Activated T-cell treated with anti-CD3 and anti-CD28 coated beads, Interleukin-2, amount 50 U/mL, for 72 hours (primary cell): ENCODE measurements around the gene LAG3. TPM values are rescaled to one million over a fixed set of nuclear protein-coding genes. Genes with fewer than 3 reads are reported as not detected.

Experiments
- ATAC-seq, 2 donors: fragments of 150-1000 bp; cut with Tn5 transposase; replicated peaks in 1 of 2; 2 replicates each; pipeline ENCODE4 v1.10.0; 2021; ENCODE audit warnings: moderate library complexity in 2 of 2, mild to moderate bottlenecking in 1 of 2
- DNase-seq, 2 donors: peaks; one replicate each; pipeline ENCODE4 v3.0.0; 2021 to 2022; ENCODE audit warnings: mixed read lengths in 1 of 2
- H3K27ac Mint-ChIP-seq: one replicate; pipeline ENCODE4 v1.8.0; 2022; ENCODE audit warnings: mild to moderate bottlenecking, moderate library complexity, mixed read lengths
- H3K27me3 Mint-ChIP-seq: one replicate; pipeline ENCODE4 v1.8.0; 2022; ENCODE audit warnings: low read depth, mixed read lengths
- H3K36me3 Mint-ChIP-seq, 2 donors: one replicate each; pipeline ENCODE4 v1.8.0; 2022; ENCODE audit warnings: mixed read lengths in 2 of 2, mild to moderate bottlenecking in 1 of 2; ENCODE audit not compliant: insufficient read depth in 2 of 2
- H3K4me1 Mint-ChIP-seq: one replicate; pipeline ENCODE4 v1.8.0; 2022; ENCODE audit warnings: low read depth, mixed read lengths
- H3K4me3 Mint-ChIP-seq, 2 donors: one replicate each; pipeline ENCODE4 v1.8.0; 2022; ENCODE audit warnings: mild to moderate bottlenecking in 2 of 2, mixed read lengths in 2 of 2, moderate library complexity in 2 of 2
- H3K9me3 Mint-ChIP-seq, 2 donors: one replicate each; pipeline ENCODE4 v1.8.0; 2022; ENCODE audit warnings: mixed read lengths in 2 of 2
- total RNA-seq, 2 donors: library from RNA; stranded (reverse); gene quantifications; one replicate each; pipeline ENCODE4 v1.2.3, GENCODE V29; 2022

LAG3 gene
- total RNA-seq, 2 donors from 2014 or later: 117 to 188 TPM

DNA sequence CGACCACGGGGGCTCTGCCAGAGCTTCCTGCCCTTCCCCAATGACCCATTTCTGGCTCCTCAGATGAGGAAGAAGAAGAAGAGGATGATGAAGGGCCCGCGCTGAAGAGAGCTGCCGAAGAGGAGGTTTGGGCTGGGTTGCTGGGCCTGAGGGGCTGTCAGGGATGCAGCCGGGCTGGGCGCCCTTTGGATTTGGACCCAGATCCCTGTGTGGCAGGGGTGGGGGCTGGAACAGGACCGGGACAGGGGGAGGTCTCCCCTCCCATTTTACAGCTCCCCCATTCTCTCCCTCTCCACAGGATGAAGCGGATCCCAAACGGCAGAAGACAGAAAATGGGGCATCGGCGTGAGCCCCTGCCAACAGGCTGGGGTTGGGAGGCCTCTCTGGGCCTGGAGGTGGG lies 2.2 kb upstream of the LAG3 start:
- H3K27ac Mint-ChIP-seq: no peak overlapping the region
- peaks cover 29% of the 10 kb centered on the region for H3K27me3 Mint-ChIP-seq
- no peak for DNase-seq
- peaks cover 84% of the 10 kb centered on the region for H3K4me1 Mint-ChIP-seq
- peaks cover 19% of the 10 kb centered on the region in 2 donors for H3K36me3 Mint-ChIP-seq
- H3K9me3 Mint-ChIP-seq: no peaks in the 10 kb centered on the region
- no peak for ATAC-seq
- peak overlapping the region in 1 of 2 donors; percentile 24 for H3K4me3 Mint-ChIP-seq

DNA sequence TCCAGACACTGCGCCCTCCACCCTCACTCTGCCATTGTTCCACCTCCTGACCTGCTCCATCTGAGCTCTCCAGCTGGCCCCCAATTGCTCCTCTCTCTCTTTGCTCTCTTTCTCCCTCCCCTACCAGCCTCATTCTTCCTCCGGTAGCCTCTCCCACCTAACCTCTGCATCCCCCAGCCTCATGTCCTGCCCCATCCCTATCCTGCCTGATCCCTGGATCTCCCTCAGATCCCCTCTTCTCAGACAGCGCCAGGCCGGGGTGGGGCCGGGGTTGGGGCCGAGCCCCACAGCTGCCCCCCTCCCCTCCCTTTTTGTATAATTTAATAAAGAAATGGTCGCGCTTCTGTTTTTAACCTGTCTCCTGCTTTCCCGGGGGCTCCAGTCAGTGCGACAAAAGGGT lies 1.7 kb upstream of the LAG3 start:
- H3K4me3 Mint-ChIP-seq: peak overlapping the region; percentile 26 to 38
- peaks cover 24% of the 10 kb centered on the region for H3K27me3 Mint-ChIP-seq
- no peak for ATAC-seq
- peaks cover 84% of the 10 kb centered on the region for H3K4me1 Mint-ChIP-seq
- H3K27ac Mint-ChIP-seq: no peak overlapping the region
- H3K9me3 Mint-ChIP-seq: no peaks in the 10 kb centered on the region
- H3K36me3 Mint-ChIP-seq: peaks cover 20 to 21% of the 10 kb centered on the region in 2 donors
- no peak for DNase-seq

DNA sequence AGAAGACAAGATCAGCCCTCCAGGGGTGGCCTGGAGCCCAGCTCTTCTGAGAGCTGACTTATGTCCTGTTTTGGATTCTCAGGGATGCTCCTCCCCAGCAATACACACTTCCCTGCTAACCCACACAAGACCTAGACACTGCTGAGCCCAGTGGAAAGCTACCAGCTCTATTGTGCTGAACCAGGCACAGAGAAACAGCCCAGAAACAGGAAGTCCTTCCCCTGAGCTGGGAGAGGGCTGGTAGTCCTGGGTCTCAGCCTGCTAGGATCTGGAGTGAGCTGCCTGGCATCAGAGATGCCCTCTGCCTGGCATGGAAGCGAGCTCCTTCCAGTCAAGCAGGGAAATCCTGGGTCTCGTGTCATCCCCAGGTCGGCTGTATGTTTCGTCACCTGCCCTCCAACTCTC lies 1.2 kb upstream of the LAG3 start:
- DNase-seq (no peak), ATAC-seq (no peak)
- peaks cover 22% of the 10 kb centered on the region for H3K27me3 Mint-ChIP-seq
- no peaks in the 10 kb centered on the region for H3K9me3 Mint-ChIP-seq
- H3K4me3 Mint-ChIP-seq: peak overlapping the region; percentile 26 to 78
- peaks cover 85% of the 10 kb centered on the region for H3K4me1 Mint-ChIP-seq
- H3K27ac Mint-ChIP-seq: no peak overlapping the region
- peaks cover 20 to 22% of the 10 kb centered on the region in 2 donors for H3K36me3 Mint-ChIP-seq

DNA sequence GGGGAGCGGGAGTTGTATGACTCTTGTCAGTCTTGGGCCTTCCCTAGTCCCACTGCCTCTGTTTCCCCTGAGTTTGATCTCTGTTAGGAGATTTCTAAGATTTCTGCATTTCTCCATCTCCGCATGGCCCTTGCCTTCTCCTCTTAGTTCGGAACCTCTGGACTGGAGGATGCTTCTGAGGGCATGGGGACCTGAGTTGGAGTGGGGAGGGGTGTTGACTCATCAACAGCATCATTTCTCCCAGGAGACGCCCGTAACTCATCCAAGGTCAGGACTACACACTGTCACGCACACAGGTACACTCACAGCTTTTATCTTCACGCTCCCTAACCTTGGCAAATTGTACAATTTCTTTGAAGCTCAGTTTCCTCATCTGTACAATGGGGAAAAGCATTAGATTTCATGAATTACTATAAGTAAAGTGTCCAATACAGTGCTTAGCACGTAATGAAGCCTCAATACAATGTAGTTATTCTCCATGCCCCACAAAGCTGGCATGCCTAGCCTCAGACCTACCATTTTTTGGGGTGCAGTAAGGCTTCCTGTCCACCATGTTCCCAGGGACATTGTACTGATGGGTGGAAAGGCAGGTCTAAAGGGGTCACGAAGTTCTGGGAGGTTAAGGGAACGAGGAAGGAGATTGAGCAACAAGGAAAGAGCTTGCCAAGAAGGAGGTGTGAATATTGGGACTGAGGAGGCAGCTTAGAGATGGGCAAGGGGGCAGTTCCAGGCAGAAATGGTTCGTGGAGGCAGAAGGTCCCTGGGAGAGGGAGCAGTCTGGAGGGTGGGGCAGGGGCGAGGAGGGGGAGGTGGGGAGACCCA lies 600 bp upstream of the LAG3 start:
- peaks cover 24% of the 10 kb centered on the region in 2 donors for H3K36me3 Mint-ChIP-seq
- ATAC-seq: no peak
- no peak for DNase-seq
- H3K27ac Mint-ChIP-seq: peak overlapping the region; percentile 93
- peaks cover 22% of the 10 kb centered on the region for H3K27me3 Mint-ChIP-seq
- H3K9me3 Mint-ChIP-seq: no peaks in the 10 kb centered on the region
- H3K4me3 Mint-ChIP-seq: peak overlapping the region; percentile 78 to 79
- H3K4me1 Mint-ChIP-seq: peaks cover 91% of the 10 kb centered on the region

DNA sequence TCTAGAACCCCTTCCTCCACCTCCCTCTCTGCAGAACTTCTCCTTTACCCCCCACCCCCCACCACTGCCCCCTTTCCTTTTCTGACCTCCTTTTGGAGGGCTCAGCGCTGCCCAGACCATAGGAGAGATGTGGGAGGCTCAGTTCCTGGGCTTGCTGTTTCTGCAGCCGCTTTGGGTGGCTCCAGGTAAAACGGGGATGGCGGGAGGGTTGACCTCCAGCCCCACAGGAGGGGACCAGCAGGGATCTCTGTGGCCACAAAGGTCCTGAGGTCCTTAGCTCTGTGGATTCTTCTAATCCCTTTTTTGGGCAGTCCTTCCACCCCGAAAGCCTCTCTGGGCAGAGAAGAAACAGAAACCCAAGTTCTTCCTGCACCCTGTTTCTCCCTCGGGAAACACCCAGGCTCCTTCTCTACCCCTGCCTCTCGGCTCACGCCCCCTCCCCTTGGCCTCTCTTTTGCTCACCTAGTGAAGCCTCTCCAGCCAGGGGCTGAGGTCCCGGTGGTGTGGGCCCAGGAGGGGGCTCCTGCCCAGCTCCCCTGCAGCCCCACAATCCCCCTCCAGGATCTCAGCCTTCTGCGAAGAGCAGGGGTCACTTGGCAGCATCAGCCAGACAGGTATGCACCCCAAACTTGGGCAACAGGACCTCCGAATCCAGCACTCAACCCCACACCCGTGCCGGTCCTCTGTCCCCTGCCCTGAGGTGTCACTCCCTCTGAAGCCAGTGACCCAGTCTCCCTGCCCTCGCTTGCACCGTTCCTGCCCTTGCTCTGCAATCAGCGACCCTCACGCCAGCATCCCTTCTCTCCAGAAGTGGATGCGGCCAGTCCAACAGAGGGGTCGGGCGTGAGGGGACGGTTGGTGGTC lies 638 bp downstream of the LAG3 start:
- ATAC-seq (no peak), DNase-seq (no peak)
- Mint-ChIP-seq H3K9me3 (no peaks in the 10 kb centered on the region), H3K36me3 (peaks cover 20 to 23% of the 10 kb centered on the region in 2 donors), H3K4me3 (peak overlapping the region; percentile 78 to 79), H3K27me3 (peaks cover 17% of the 10 kb centered on the region), H3K4me1 (peaks cover 94% of the 10 kb centered on the region), H3K27ac (peak overlapping the region; percentile 93)

DNA sequence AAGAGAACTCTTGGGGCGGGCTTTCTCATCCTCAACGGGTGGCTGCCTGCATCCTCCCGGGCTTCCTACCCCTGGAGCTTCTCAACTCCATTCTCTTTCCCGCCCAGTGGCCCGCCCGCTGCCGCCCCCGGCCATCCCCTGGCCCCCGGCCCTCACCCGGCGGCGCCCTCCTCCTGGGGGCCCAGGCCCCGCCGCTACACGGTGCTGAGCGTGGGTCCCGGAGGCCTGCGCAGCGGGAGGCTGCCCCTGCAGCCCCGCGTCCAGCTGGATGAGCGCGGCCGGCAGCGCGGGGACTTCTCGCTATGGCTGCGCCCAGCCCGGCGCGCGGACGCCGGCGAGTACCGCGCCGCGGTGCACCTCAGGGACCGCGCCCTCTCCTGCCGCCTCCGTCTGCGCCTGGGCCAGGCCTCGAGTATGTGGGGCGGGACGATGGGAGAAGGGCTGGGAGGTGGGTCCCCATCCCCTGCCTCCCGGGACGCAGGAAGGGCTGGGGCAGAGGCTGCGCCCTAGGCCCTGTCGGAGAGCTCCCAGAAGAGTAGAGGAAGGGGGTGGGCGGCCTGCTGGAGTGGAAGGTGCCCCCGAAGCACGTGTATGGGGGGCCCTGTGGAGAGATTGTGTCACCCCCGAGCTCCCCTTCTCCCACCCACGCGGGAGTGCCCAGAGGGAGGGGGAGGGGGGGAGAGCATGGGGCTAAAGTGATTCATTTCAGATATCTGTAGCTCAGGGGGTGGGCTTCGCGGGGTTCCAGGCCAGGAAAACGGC lies 1.5 kb downstream of the LAG3 start:
- H3K4me3 Mint-ChIP-seq: peak overlapping the region; percentile 78 to 82
- peak; percentile 37 to 43 for ATAC-seq
- peaks cover 94% of the 10 kb centered on the region for H3K4me1 Mint-ChIP-seq
- DNase-seq: peak; percentile 57 to 61
- peaks cover 20 to 27% of the 10 kb centered on the region in 2 donors for H3K36me3 Mint-ChIP-seq
- peaks cover 9% of the 10 kb centered on the region for H3K27me3 Mint-ChIP-seq
- no peaks in the 10 kb centered on the region for H3K9me3 Mint-ChIP-seq
- peak overlapping the region; percentile 88 for H3K27ac Mint-ChIP-seq

DNA sequence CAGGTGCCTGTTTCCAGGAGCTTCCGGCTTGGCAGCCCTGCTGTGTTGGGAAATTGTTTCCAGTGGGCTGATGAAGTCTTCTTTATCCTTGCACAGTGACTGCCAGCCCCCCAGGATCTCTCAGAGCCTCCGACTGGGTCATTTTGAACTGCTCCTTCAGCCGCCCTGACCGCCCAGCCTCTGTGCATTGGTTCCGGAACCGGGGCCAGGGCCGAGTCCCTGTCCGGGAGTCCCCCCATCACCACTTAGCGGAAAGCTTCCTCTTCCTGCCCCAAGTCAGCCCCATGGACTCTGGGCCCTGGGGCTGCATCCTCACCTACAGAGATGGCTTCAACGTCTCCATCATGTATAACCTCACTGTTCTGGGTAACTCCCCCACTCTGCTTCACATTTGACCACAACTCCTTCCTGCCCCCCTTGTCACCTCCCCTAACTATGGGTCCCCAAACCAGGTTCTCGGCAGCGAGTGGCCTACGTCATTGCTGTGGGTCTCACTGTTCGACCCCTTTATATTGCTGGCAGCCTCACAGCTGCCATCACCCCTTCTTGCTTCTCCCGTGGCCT lies 2.3 kb downstream of the LAG3 start:
- Mint-ChIP-seq H3K27ac (peak overlapping the region; percentile 87), H3K9me3 (no peaks in the 10 kb centered on the region), H3K4me1 (peaks cover 94% of the 10 kb centered on the region), H3K4me3 (peak overlapping the region; percentile 78 to 82), H3K36me3 (peaks cover 20 to 28% of the 10 kb centered on the region in 2 donors), H3K27me3 (peaks cover under 1% of the 10 kb centered on the region)
- DNase-seq: peak in 1 of 2 donors; percentile 46
- ATAC-seq: peak; percentile 49 to 57

DNA sequence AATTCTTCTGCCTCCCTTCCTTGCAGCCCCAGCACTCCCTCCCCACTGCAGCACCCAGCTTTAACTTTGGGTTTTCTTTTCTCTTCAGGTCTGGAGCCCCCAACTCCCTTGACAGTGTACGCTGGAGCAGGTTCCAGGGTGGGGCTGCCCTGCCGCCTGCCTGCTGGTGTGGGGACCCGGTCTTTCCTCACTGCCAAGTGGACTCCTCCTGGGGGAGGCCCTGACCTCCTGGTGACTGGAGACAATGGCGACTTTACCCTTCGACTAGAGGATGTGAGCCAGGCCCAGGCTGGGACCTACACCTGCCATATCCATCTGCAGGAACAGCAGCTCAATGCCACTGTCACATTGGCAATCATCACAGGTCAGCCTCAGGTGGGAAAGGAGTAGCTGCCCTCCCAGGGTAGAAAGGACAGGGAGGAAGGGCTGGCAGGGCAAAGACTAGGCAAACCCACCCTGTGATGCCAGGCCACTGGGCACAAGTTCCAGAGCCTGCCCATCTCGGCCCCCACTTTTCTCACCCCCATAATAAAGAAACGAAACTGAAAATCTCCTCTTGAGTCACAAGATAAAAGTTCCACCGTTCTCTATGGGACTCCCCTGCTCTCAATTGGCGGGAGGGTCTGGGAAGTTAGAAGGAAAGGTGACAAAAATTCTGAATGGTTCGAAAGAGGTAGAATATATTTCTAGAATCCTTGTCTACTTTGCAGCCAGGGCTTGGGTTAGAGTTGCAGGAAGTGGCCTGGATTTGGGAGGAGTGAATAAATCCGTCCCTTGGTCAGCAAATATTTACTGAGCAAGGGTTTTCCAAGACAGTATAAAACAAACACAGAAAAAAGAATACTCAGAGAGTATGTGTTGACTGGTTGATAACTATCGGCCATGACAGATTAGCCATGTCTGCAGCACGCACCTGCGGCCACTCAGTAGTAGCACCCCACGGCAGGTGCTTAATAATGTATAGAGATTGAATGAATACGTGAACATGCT lies 3.2 kb downstream of the LAG3 start:
- H3K27me3 Mint-ChIP-seq: no peaks in the 10 kb centered on the region
- DNase-seq (no peak), ATAC-seq (no peak)
- H3K4me1 Mint-ChIP-seq: peaks cover 94% of the 10 kb centered on the region
- peak overlapping the region; percentile 87 for H3K27ac Mint-ChIP-seq
- no peaks in the 10 kb centered on the region for H3K9me3 Mint-ChIP-seq
- peak overlapping the region; percentile 78 to 82 for H3K4me3 Mint-ChIP-seq
- H3K36me3 Mint-ChIP-seq: peaks cover 19 to 25% of the 10 kb centered on the region in 2 donors

DNA sequence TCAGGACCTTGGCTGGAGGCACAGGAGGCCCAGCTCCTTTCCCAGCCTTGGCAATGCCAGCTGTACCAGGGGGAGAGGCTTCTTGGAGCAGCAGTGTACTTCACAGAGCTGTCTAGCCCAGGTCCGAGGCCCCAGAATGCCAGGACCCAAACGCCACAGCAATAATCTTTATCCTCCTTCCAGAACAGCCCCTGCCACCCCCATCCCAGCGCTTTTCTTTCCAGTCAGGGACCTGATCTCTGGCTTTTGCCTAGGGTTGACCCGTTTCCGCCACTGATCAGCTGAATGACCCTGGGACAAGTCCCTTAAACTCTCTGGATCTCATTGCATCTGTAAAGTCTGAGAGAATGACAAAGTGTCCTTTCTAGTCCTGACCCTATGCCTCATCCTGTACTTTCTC lies 5.1 kb downstream of the LAG3 start:
- H3K36me3 Mint-ChIP-seq: peaks cover 15 to 22% of the 10 kb centered on the region in 2 donors
- ATAC-seq (no peak), DNase-seq (no peak)
- H3K27me3 Mint-ChIP-seq: no peaks in the 10 kb centered on the region
- H3K4me3 Mint-ChIP-seq: peak overlapping the region; percentile 17 to 74
- no peaks in the 10 kb centered on the region for H3K9me3 Mint-ChIP-seq
- peaks cover 88% of the 10 kb centered on the region for H3K4me1 Mint-ChIP-seq
- H3K27ac Mint-ChIP-seq: peak overlapping the region; percentile 26

DNA sequence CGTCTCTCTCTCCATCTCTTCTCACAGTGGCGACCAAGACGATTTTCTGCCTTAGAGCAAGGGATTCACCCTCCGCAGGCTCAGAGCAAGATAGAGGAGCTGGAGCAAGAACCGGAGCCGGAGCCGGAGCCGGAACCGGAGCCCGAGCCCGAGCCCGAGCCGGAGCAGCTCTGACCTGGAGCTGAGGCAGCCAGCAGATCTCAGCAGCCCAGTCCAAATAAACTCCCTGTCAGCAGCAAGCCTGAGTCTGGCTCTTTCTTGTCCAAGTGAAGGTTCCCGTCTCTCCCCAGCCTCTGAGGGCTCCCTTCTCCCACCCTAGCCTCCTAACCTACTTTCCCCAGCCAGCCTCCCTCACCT lies 5.9 kb downstream of the LAG3 start:
- H3K4me3 Mint-ChIP-seq: peak overlapping the region; percentile 74 to 92
- peaks cover 88% of the 10 kb centered on the region for H3K4me1 Mint-ChIP-seq
- H3K9me3 Mint-ChIP-seq: no peaks in the 10 kb centered on the region
- H3K27ac Mint-ChIP-seq: no peak overlapping the region
- no peaks in the 10 kb centered on the region for H3K27me3 Mint-ChIP-seq
- peaks cover 15 to 22% of the 10 kb centered on the region in 2 donors for H3K36me3 Mint-ChIP-seq
- DNase-seq: no peak
- ATAC-seq: no peak

DNA sequence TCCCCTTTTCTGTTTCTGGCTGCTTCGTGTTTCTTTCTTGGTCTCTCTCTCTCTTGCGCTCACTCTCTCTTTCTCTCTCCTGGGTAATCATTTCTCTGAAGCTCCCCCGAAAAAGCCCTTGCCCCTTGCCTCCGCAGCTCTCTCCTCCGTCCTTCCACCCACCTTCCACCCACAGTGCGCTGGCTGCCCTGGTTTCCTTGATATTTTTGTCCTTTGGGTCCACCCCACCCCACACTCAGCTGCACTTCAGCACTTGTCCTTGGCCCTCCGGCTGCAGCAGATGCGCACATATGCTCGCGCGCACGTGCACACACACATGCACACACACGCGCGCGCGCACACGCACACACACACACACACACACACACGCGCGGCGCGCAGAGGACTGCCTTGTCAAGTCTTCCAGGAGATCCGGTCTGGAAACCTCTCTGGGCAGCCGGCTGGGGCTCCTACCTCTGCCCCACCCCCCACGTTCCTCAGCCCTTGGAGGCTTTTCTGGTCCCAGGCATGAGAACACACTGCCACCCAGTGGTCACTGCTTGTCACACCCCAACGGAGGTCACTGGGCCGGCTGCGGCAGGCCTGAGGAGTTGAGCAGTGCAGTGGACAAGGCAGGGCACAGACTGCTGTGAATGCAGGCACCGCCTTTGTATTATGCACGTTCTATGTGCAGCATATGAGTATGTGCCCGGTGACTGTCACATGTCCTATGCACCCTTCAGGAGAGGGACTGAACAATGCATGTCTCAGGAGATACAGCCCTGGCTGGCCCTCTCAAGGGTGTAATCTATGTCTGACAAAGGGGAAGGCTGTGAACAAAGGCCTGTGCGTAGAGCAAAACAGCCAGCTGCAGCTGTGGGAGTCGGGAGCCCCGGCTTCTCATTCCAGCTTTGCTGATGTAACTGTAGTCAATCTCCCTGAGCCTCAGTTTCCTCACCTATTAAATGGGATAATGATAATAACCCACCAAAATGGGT lies 6.5 kb downstream of the LAG3 start:
- no peaks in the 10 kb centered on the region for H3K27me3 Mint-ChIP-seq
- peak overlapping the region; percentile 74 to 92 for H3K4me3 Mint-ChIP-seq
- H3K36me3 Mint-ChIP-seq: peaks cover 15 to 22% of the 10 kb centered on the region in 2 donors
- ATAC-seq: peak; percentile 77 to 80
- peak; percentile 92 for DNase-seq
- H3K4me1 Mint-ChIP-seq: peaks cover 92% of the 10 kb centered on the region
- no peaks in the 10 kb centered on the region for H3K9me3 Mint-ChIP-seq
- peak overlapping the region; percentile 42 for H3K27ac Mint-ChIP-seq
